GM18867 (cell line): ENCODE data around the gene FAM83D.
"Not testable (repeated sequence)": the region's sequence is repeated elsewhere in the genome, so short reads cannot be mapped to it uniquely, and the experiment has no call there.

Experiments
- ATAC-seq: cut with Tn5 transposase; IDR thresholded peaks from one replicate; pipeline ENCODE4 v1.9.1; 2021; ENCODE audit warnings: mild to moderate bottlenecking, moderate library complexity; ENCODE audit not compliant: unreplicated experiment

Gene FAM83D

GRCh38 chr20:38932457-38933120, 6.4 kb downstream of the FAM83D start:
- no peak for ATAC-seq

GRCh38 chr20:38934530-38934929, 8.3 kb downstream of the FAM83D start:
- ATAC-seq: no peak

GRCh38 chr20:38935285-38935684, 9.1 kb downstream of the FAM83D start:
- no peak for ATAC-seq

- no peak for ATAC-seq
These were observed 9.8 kb downstream of the FAM83D start for GRCh38 chr20:38935967-38936407.

GRCh38 chr20:38937000-38937399, 10.8 kb downstream of the FAM83D start:
- no peak for ATAC-seq

GRCh38 chr20:38937978-38938473, 11.8 kb downstream of the FAM83D start:
- no peak for ATAC-seq

- ATAC-seq: no peak
These were observed 13.5 kb downstream of the FAM83D start for GRCh38 chr20:38939686-38940085.

- no peak for ATAC-seq
These were observed 14.4 kb downstream of the FAM83D start for GRCh38 chr20:38940644-38941043.

GRCh38 chr20:38941726-38942389, 15.6 kb downstream of the FAM83D start:
- no peak for ATAC-seq

- no peak for ATAC-seq
These were observed 18.8 kb downstream of the FAM83D start for GRCh38 chr20:38945012-38945411.

GRCh38 chr20:38946836-38947235, 20.6 kb downstream of the FAM83D start:
- ATAC-seq: no peak

GRCh38 chr20:38947931-38948362, 21.7 kb downstream of the FAM83D start:
- ATAC-seq: no peak

GRCh38 chr20:38950254-38950653, 24.0 kb downstream of the FAM83D start:
- no peak for ATAC-seq

GRCh38 chr20:38951611-38952010, 25.4 kb downstream of the FAM83D start:
- ATAC-seq: no peak

- ATAC-seq: no peak
These were observed 25.9 kb downstream of the FAM83D start for GRCh38 chr20:38952153-38952552.

- ATAC-seq: no peak
These were observed 27.6 kb downstream of the FAM83D start for GRCh38 chr20:38953630-38954340.

- no peak for ATAC-seq
These were observed 31.1 kb downstream of the FAM83D start for GRCh38 chr20:38957235-38957876.

GRCh38 chr20:38957915-38958485, 31.8 kb downstream of the FAM83D start:
- no peak for ATAC-seq

GRCh38 chr20:38960187-38960687, 34.0 kb downstream of the FAM83D start:
- not testable (repeated sequence) for ATAC-seq

GRCh38 chr20:38961530-38962043, 35.4 kb downstream of the FAM83D start:
- ATAC-seq: no peak
